ENCODE results near the gene GAB1. TPM values are rescaled to one million over a fixed set of nuclear protein-coding genes. Genes with fewer than 3 reads are reported as not detected.
A peak's percentile ranks its signal among the peaks of the same experiment; 100 is the strongest.

Gene GAB1
- total and polyA plus RNA-seq, 2 donors (not counting 1 experiment from before 2014, with no cell fraction given), result 4.7 to 10.8 TPM

DNA sequence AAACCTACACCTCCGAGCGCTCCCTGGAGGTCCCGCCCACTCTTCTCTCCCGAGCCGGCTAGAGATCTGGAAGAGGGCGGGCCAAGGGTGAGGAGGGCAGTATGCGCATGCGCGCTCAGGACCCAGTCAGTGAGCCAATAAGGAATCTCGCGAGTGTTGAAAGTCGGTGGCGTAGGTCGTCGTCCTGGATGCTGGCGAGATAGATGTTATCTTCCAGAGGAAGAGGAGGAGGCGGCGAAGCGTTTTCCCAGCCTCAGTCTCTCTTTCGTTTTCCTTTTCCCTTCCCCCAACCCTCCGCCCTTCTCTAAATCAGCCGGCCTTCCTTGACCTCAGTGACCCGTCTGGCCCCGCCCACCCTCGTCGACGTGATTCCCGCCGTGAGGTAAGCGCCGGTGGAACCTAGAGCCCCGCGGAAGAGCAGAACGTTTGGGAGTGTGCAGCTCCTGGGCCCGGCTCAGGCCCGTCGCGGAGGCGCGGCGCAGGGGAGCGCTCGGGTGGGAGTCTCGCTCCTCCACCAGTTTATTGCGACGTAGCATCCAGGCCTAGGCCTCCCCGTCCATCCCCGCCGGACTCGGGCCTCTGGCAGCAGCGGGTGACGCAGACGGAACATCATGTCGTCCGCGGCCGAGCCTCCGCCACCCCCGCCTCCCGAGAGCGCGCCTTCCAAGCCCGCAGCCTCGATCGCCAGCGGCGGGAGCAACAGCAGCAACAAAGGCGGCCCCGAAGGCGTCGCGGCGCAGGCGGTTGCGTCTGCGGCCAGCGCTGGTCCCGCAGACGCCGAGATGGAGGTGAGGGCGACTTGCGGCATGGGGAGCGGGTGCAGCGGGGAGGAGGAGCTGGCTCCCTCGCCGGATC, 176.9 kb downstream of the GAB1 start, which contains the start of gene SMARCA5:
TSS of gene SMARCA5 (plus strand) at position 389 of the 855 bp plus-strand sequence. CDS start at position 612, 223 bp downstream.
- Histone ChIP-seq H3K4me2 (replicated peaks; ENCODE audit: low read depth, low read length, poor library complexity, severe bottlenecking) (peak within 1 kb of the TSS; percentile 76), H2AFZ (ENCODE audit: insufficient read depth, low read depth, low read length, poor library complexity, severe bottlenecking) (peak within 1 kb of the TSS; percentile 79), H3K27ac (ENCODE audit: low read length in 2 of 2) (peak within 1 kb of the TSS; percentile 94 to 99), H3K4me3 (ENCODE audit: control extremely low read depth in 1 of 5, extremely low read depth in 1 of 5, insufficient read depth in 1 of 5, low read depth in 2 of 5, low read length in 4 of 5) (peak within 1 kb of the TSS; percentile 81 to 97 (median 93)), H3K79me2 (ENCODE audit: control insufficient read depth, insufficient read depth, low read length) (peaks cover 49% of the 10 kb centered on the region), H3K4me1 (ENCODE audit: control insufficient read depth in 2 of 2, insufficient read depth in 2 of 2, low read length in 2 of 2) (peaks cover 28 to 29% of the 10 kb centered on the region in 2 donors), H3K27me3 (replicated peaks in 1 of 4; ENCODE audit: control extremely low read depth in 1 of 4, control insufficient read depth in 3 of 4, insufficient read depth in 4 of 4, low read length in 3 of 4) (no peaks in the 10 kb centered on the region), H3K36me3 (replicated peaks in 1 of 2; ENCODE audit: control extremely low read depth in 1 of 2, control insufficient read depth in 1 of 2, extremely low read depth in 1 of 2, insufficient read depth in 2 of 2, low read length in 1 of 2) (peaks cover 3 to 13% of the 10 kb centered on the region in 2 experiments), H3K9me3 (ENCODE audit: control extremely low read depth in 1 of 3, control insufficient read depth in 2 of 3, insufficient read depth in 1 of 3, low read length in 2 of 3) (no peaks in the 10 kb centered on the region), H4K20me1 (ENCODE audit: control insufficient read depth, insufficient read depth, low read length, poor library complexity, severe bottlenecking) (peaks cover 36% of the 10 kb centered on the region), H3K9ac (ENCODE audit: low read length) (peak within 1 kb of the TSS; percentile 81)
- Mint-ChIP-seq H3K27ac (peak within 1 kb of the TSS; percentile 100), H3K27me3 (peaks cover 8% of the 10 kb centered on the region), H3K4me3 (peak within 1 kb of the TSS; percentile 100), H3K9me3 (ENCODE audit: insufficient read depth) (no peaks in the 10 kb centered on the region), H3K4me1 (peaks cover 39% of the 10 kb centered on the region)
- intact Hi-C loops (cut with micrococcal nuclease), result loop anchor here (1.0 to 5.0 kb wide), 4 partner anchors 46 to 1584 kb away; partner anchors contain the start of genes ABCE1, ANAPC10, GAB1 and USP38
- DNase-seq (peak; percentile 99), ATAC-seq (ENCODE audit: low read depth) (peak; percentile 88)
- TF ChIP-seq, protein P1, sequence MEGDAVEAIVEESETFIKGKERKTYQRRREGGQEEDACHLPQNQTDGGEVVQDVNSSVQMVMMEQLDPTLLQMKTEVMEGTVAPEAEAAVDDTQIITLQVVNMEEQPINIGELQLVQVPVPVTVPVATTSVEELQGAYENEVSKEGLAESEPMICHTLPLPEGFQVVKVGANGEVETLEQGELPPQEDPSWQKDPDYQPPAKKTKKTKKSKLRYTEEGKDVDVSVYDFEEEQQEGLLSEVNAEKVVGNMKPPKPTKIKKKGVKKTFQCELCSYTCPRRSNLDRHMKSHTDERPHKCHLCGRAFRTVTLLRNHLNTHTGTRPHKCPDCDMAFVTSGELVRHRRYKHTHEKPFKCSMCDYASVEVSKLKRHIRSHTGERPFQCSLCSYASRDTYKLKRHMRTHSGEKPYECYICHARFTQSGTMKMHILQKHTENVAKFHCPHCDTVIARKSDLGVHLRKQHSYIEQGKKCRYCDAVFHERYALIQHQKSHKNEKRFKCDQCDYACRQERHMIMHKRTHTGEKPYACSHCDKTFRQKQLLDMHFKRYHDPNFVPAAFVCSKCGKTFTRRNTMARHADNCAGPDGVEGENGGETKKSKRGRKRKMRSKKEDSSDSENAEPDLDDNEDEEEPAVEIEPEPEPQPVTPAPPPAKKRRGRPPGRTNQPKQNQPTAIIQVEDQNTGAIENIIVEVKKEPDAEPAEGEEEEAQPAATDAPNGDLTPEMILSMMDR (IDR thresholded peaks at IDR 0.05), result no peak
- TF ChIP-seq EZH2 (IDR thresholded peaks at IDR 0.05; ENCODE audit: borderline replicate concordance, insufficient read depth, low read depth, low read length, poor library complexity, severe bottlenecking), result no peak
- ChIA-PET POLR2A (interaction anchor here (1.0 to 1.3 kb wide), 3 partner anchors 45 to 328 kb away, joined by 3 to 5 read pairs (median 3); partner anchors contain the start of gene USP38), CTCF (interaction anchor here (1.0 to 2.6 kb wide), 2 partner anchors 38 to 45 kb away, joined by 3 to 10 read pairs; no protein-coding TSS in a partner anchor)
- WGBS (ENCODE audit: insufficient coverage), result under 1% methylated on average over 80 of the region's 86 CpGs
